Activated naive CD4-positive, alpha-beta T cell treated with anti-CD3 and anti-CD28 coated beads, Interleukin-2, amount 50 U/mL, for 24 hours (primary cell): ENCODE data around the gene TGFB2.
A peak's percentile ranks its signal among the peaks of the same experiment; 100 is the strongest.
"Not testable (repeated sequence)": the region's sequence is repeated elsewhere in the genome, so short reads cannot be mapped to it uniquely, and the experiment has no call there.

Experiments
- H3K27ac Mint-ChIP-seq: one replicate; pipeline ENCODE4 v1.8.0; 2021; ENCODE audit warnings: mild to moderate bottlenecking, mixed read lengths
- H3K27me3 Mint-ChIP-seq: one replicate; pipeline ENCODE4 v1.8.0; 2021; ENCODE audit warnings: mixed read lengths
- H3K36me3 Mint-ChIP-seq: one replicate; pipeline ENCODE4 v1.8.0; 2021; ENCODE audit warnings: mixed read lengths
- H3K4me1 Mint-ChIP-seq: one replicate; pipeline ENCODE4 v1.8.0; 2021; ENCODE audit warnings: mixed read lengths
- H3K4me3 Mint-ChIP-seq: one replicate; pipeline ENCODE4 v1.8.0; 2021; ENCODE audit warnings: mild to moderate bottlenecking, mixed read lengths
- H3K9me3 Mint-ChIP-seq: one replicate; pipeline ENCODE4 v1.8.0; 2021; ENCODE audit warnings: mixed read lengths

TGFB2 gene

GRCh38 chr1:218320182-218320581, 25.0 kb upstream of the TGFB2 start:
- not testable (repeated sequence) for H3K4me3 Mint-ChIP-seq, H3K27ac Mint-ChIP-seq, H3K9me3 Mint-ChIP-seq, H3K4me1 Mint-ChIP-seq, H3K27me3 Mint-ChIP-seq
- peaks cover 14% of the 10 kb centered on the region for H3K36me3 Mint-ChIP-seq

DNA sequence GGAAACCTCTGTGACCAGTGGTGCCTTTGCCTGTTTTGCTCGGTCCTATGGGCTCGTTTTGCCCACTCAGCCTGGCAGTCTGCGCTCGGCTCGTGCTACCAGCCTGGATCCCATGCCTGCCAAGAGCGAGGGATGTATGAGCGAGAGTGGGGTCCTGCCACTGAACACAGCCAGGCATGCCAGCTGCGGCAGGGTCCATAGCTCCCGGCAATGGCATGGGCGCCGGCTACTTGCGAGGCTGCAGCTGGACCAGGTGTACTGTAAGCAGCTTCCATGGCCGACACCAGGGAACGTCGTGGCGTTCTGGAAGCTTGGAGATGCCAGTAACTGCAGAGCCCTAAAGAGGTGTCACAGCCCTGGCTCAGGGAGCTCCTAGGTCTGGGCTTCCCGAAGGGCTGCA, 22.4 kb upstream of the TGFB2 start:
- peaks cover 14% of the 10 kb centered on the region for H3K36me3 Mint-ChIP-seq
- no peaks in the 10 kb centered on the region for H3K4me1 Mint-ChIP-seq
- no peaks in the 10 kb centered on the region for H3K9me3 Mint-ChIP-seq
- no peak overlapping the region for H3K4me3 Mint-ChIP-seq
- no peak overlapping the region for H3K27ac Mint-ChIP-seq
- H3K27me3 Mint-ChIP-seq, result no peaks in the 10 kb centered on the region

DNA sequence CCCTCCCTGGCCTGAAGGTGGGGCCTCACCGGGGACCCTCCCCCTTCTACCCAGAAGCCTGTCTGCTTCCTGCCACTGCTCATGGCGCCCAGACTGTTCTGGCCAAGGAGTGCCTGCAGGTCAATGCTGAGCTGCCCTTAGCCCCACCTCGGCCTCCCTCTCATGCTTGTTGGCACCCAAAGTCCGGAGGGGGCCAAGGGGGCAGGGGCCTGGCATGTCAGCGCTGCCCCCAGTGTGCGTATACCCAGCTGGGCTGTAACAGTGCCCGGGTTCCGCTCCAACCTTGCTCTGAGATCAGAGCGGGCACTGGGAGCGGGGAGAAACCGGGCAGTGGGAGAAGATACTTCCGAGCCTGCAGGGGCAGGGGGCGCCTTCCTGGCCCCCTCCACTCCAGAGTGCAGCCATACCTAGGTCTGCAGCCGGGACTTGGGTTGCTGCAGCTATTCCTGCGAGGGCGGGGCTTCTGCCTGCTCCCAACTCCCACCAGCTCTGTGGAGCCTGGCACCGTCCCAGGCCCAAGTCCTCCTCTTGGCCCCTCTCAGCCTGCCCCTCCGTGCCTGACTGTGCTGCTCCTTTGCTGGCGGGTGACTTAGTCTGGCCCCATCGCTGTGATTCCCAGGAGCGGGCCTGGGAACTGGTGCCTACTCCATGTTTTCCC, 21.4 kb upstream of the TGFB2 start:
- no peaks in the 10 kb centered on the region for H3K9me3 Mint-ChIP-seq
- H3K4me1 Mint-ChIP-seq, result no peaks in the 10 kb centered on the region
- no peaks in the 10 kb centered on the region for H3K27me3 Mint-ChIP-seq
- H3K27ac Mint-ChIP-seq, result no peak overlapping the region
- peaks cover 12% of the 10 kb centered on the region for H3K36me3 Mint-ChIP-seq
- no peak overlapping the region for H3K4me3 Mint-ChIP-seq

GRCh38 chr1:218324226-218324580, 20.9 kb upstream of the TGFB2 start:
- Mint-ChIP-seq H3K4me3 (no peak overlapping the region), H3K27me3 (no peaks in the 10 kb centered on the region), H3K36me3 (peaks cover 12% of the 10 kb centered on the region), H3K4me1 (no peaks in the 10 kb centered on the region), H3K27ac (no peak overlapping the region), H3K9me3 (no peaks in the 10 kb centered on the region)

DNA sequence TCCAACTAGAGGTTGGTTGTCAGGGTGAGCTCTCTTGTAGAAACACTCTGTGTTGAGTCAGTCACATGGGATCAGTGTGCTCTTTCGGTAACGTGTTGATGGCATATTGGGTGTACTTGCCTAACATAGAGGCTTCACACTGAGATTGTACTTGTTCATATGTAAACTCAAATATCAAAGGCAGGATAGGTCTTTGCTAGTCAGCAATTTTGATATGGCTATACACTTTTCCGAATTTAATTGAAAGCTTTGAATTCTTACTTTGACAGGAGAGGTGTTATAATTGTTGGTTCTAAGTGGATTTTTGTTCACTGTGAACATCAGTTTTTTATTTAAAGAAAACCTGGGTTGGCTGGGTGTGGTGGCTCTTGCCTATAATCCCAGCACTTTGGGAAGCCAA, 16.4 kb upstream of the TGFB2 start:
- Mint-ChIP-seq H3K27ac (no peak overlapping the region), H3K9me3 (no peaks in the 10 kb centered on the region), H3K4me3 (no peak overlapping the region), H3K4me1 (no peaks in the 10 kb centered on the region), H3K27me3 (no peaks in the 10 kb centered on the region), H3K36me3 (peaks cover 13% of the 10 kb centered on the region)

DNA sequence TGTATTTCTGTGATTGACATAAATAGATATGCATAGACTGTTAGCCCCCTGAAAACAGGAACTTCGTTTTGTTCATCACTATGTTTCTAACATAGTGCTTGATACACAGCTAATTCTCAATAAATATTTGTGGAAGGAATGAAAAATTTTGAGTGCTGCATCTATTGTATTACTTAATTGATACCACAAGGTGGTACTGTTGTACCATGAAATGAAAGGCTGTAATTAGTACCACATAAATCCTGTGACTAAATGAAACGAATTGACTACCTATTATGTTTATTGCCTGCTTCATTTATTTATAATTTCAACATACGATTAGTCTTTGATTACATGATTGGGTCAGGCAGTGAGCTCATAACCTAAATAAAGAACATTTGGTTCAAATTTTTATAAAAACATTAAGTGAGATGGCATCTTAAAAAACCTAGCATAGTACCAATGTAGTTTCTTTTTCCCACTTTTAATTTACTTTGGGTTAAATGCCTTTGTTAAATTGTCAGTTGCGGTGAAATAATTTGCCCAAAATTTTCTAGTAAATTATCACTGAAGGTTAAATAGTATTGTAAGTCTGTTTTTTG, 15.0 kb upstream of the TGFB2 start:
- H3K27ac Mint-ChIP-seq, result no peak overlapping the region

GRCh38 chr1:218332416-218332815, 12.7 kb upstream of the TGFB2 start:
- Mint-ChIP-seq H3K4me1 (no peaks in the 10 kb centered on the region), H3K9me3 (no peaks in the 10 kb centered on the region), H3K27me3 (no peaks in the 10 kb centered on the region), H3K36me3 (peaks cover 14% of the 10 kb centered on the region), H3K4me3 (no peak overlapping the region), H3K27ac (no peak overlapping the region)

More for the DNA sequence above, 15.0 kb upstream of the TGFB2 start:
- peaks cover 14% of the 10 kb centered on the region for H3K36me3 Mint-ChIP-seq
- H3K27me3 Mint-ChIP-seq, result no peaks in the 10 kb centered on the region
- no peaks in the 10 kb centered on the region for H3K9me3 Mint-ChIP-seq
- no peak overlapping the region for H3K4me3 Mint-ChIP-seq
- no peaks in the 10 kb centered on the region for H3K4me1 Mint-ChIP-seq

- Mint-ChIP-seq H3K27me3 (peaks cover 1% of the 10 kb centered on the region), H3K4me1 (no peaks in the 10 kb centered on the region), H3K27ac (no peak overlapping the region), H3K36me3 (peaks cover 16% of the 10 kb centered on the region), H3K9me3 (no peaks in the 10 kb centered on the region), H3K4me3 (no peak overlapping the region)
Measured at GRCh38 chr1:218336328-218336727, 8.8 kb upstream of the TGFB2 start.

- peaks cover 20% of the 10 kb centered on the region for H3K36me3 Mint-ChIP-seq
- H3K27me3 Mint-ChIP-seq, result peaks cover 14% of the 10 kb centered on the region
- no peak overlapping the region for H3K27ac Mint-ChIP-seq
- no peaks in the 10 kb centered on the region for H3K4me1 Mint-ChIP-seq
- no peaks in the 10 kb centered on the region for H3K9me3 Mint-ChIP-seq
- no peak overlapping the region for H3K4me3 Mint-ChIP-seq
Measured at GRCh38 chr1:218339267-218339831, 5.8 kb upstream of the TGFB2 start.

DNA sequence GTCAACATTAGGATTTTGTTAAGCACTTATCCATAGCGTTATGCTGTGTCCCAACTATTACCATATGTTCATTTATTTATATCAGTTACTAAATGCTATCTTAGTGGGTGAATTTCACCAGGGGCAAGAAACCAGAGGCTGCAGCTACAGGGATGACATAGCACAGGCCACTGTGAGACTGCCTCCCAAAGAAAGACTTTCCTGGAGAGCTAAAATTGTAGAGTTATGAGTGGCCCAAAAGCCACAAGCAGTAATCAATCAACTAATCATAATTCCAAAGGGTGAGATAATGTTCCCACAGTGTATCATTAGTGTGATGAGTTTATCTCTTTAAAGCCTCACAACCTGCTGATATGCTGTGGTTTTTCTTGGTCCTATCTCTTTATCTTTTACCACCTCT, 3.8 kb upstream of the TGFB2 start:
- peaks cover 16% of the 10 kb centered on the region for H3K36me3 Mint-ChIP-seq
- H3K9me3 Mint-ChIP-seq, result no peaks in the 10 kb centered on the region
- no peak overlapping the region for H3K4me3 Mint-ChIP-seq
- peaks cover 4% of the 10 kb centered on the region for H3K4me1 Mint-ChIP-seq
- H3K27me3 Mint-ChIP-seq, result peaks cover 17% of the 10 kb centered on the region
- no peak overlapping the region for H3K27ac Mint-ChIP-seq

- Mint-ChIP-seq H3K27me3 (peaks cover 24% of the 10 kb centered on the region), H3K36me3 (peaks cover 16% of the 10 kb centered on the region), H3K9me3 (no peaks in the 10 kb centered on the region), H3K27ac (no peak overlapping the region), H3K4me3 (no peak overlapping the region), H3K4me1 (peaks cover 12% of the 10 kb centered on the region)
Measured at GRCh38 chr1:218342091-218342490, 3.0 kb upstream of the TGFB2 start.

DNA sequence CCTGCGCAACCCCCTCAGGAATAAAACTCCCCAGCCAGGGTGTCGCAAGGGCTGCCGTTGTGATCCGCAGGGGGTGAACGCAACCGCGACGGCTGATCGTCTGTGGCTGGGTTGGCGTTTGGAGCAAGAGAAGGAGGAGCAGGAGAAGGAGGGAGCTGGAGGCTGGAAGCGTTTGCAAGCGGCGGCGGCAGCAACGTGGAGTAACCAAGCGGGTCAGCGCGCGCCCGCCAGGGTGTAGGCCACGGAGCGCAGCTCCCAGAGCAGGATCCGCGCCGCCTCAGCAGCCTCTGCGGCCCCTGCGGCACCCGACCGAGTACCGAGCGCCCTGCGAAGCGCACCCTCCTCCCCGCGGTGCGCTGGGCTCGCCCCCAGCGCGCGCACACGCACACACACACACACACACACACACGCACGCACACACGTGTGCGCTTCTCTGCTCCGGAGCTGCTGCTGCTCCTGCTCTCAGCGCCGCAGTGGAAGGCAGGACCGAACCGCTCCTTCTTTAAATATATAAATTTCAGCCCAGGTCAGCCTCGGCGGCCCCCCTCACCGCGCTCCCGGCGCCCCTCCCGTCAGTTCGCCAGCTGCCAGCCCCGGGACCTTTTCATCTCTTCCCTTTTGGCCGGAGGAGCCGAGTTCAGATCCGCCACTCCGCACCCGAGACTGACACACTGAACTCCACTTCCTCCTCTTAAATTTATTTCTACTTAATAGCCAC, 696 bp downstream of the TGFB2 start:
- Mint-ChIP-seq H3K4me3 (no peak overlapping the region), H3K27me3 (peaks cover 46% of the 10 kb centered on the region), H3K36me3 (peaks cover 16% of the 10 kb centered on the region), H3K4me1 (peaks cover 30% of the 10 kb centered on the region), H3K9me3 (no peaks in the 10 kb centered on the region), H3K27ac (peak overlapping the region; percentile 41)

- peak overlapping the region; percentile 51 for H3K27ac Mint-ChIP-seq
- peaks cover 38% of the 10 kb centered on the region for H3K4me1 Mint-ChIP-seq
- H3K27me3 Mint-ChIP-seq, result peaks cover 46% of the 10 kb centered on the region
- H3K36me3 Mint-ChIP-seq, result peaks cover 11% of the 10 kb centered on the region
- H3K4me3 Mint-ChIP-seq, result no peak overlapping the region
- no peaks in the 10 kb centered on the region for H3K9me3 Mint-ChIP-seq
Measured at GRCh38 chr1:218346391-218347204, 1.5 kb downstream of the TGFB2 start.

- no peak overlapping the region for H3K27ac Mint-ChIP-seq
- no peak overlapping the region for H3K4me3 Mint-ChIP-seq
- no peaks in the 10 kb centered on the region for H3K9me3 Mint-ChIP-seq
- peaks cover 6% of the 10 kb centered on the region for H3K36me3 Mint-ChIP-seq
- H3K27me3 Mint-ChIP-seq, result peaks cover 42% of the 10 kb centered on the region
- H3K4me1 Mint-ChIP-seq, result peaks cover 43% of the 10 kb centered on the region
Measured at GRCh38 chr1:218347336-218347722, 2.2 kb downstream of the TGFB2 start.

DNA sequence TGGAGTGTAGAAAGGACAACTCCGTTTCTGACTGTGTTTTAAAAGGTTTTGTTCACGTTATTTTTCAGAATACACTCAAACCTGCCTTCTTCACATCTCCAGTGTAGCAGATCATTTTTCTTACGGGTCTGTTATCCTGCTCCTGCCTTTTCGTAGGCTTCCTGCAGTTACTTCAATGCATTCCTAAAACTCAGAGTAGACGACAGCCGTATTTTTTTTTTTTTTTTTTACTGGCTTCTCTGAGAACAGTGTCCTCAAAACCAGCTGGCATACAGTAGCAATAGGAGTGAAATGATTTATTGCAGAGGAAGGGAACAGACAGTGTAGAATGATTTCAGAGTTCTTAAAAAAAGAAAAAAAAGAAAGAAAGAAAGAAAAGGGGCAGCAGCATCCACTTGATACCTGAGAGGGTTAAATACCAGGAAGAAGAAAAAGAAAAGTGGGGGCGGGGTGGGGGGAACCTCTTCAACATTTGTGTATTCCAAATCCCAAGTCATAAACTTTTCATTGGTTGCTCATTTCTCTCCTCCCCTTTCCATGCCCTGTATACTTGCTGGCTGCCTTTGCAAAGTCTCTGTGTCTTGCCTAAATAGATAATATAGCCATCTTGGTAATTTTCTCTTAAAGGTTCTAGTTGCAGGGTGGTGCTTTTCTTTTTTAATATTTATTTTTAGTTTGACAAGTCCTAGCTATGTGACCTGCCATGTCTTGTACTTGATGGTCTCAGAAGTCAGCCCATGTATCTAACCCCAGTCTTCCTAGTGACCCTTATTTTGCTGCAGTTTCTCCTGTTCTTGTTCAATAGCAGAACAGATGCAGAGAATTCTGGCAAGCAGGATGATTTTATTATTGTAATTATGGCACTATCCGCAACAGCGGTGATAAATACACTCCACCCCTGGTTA, 2.8 kb downstream of the TGFB2 start:
- Mint-ChIP-seq H3K9me3 (no peaks in the 10 kb centered on the region), H3K27me3 (peaks cover 37% of the 10 kb centered on the region), H3K4me3 (no peak overlapping the region), H3K36me3 (peaks cover 5% of the 10 kb centered on the region), H3K4me1 (peaks cover 43% of the 10 kb centered on the region), H3K27ac (no peak overlapping the region)
